Activated CD4-positive, alpha-beta memory T cell treated with anti-CD3 and anti-CD28 coated beads, Interleukin-2, amount 10 ng/mL, durations not matched to agents 7 days and 5 days (primary cell): ENCODE results near the gene SMPD2. TPM values are rescaled to one million over a fixed set of nuclear protein-coding genes. Genes with fewer than 3 reads are reported as not detected.

Source experiments
- CTCF ChIA-PET: fragments of 350-600 bp; sonication (Branson Sonifier 250); formaldehyde crosslinking; loops from one replicate; lab custom pipeline; 2021; ENCODE audit warnings: antibody characterized with exemption, inconsistent platforms; lab: Charles Lee
- POLR2A ChIA-PET: fragments of 350-600 bp; sonication (Branson Sonifier 250); formaldehyde crosslinking; loops from one replicate; lab custom pipeline; 2021; ENCODE audit warnings: antibody characterized with exemption; lab: Charles Lee
- DNase-seq: peaks from one replicate; pipeline ENCODE4 v3.0.0-alpha.2; 2020
- H3K27ac Mint-ChIP-seq: one replicate; pipeline ENCODE4 v1.8.0; 2021; ENCODE audit warnings: mild to moderate bottlenecking, mixed read lengths
- H3K27me3 Mint-ChIP-seq: one replicate; pipeline ENCODE4 v1.8.0; 2021; ENCODE audit warnings: mixed read lengths
- H3K36me3 Mint-ChIP-seq: one replicate; pipeline ENCODE4 v1.8.0; 2021; ENCODE audit warnings: low read depth, mixed read lengths
- H3K4me1 Mint-ChIP-seq: one replicate; pipeline ENCODE4 v1.8.0; 2021; ENCODE audit warnings: mixed read lengths
- H3K4me3 Mint-ChIP-seq: one replicate; pipeline ENCODE4 v1.8.0; 2021; ENCODE audit warnings: mild to moderate bottlenecking, mixed read lengths
- H3K9me3 Mint-ChIP-seq: one replicate; pipeline ENCODE4 v1.8.0; 2021; ENCODE audit warnings: mixed read lengths
- total RNA-seq, 2 experiments: library from RNA; stranded (reverse); gene quantifications; one replicate each; pipeline ENCODE4 v1.2.3, GENCODE V29; 2021

Gene SMPD2
- total RNA-seq, 2 experiments from 2014 or later: 15.9 to 16.9 TPM

DNA sequence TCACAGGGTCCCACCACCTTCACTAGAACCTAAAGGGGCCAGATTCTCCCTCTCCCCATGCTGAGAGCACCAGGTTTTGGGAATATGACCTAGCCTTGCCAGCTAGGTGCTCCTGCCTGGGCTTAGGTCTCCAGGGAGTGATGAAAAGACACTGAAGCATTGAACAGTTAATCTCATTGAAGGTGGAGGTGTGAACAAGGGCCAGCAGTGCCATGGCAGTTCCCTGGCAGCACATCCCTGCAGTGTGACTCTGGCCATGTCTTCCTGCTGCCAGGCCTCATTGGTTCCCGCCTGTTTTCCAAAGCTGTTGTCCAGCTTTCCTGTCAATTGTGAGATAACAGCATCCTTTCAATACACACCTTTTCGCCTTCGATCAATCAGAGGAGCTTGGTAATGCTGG lies 11.0 kb upstream of the SMPD2 start:
- H3K36me3 Mint-ChIP-seq: no peaks in the 10 kb centered on the region
- no peak overlapping the region for H3K27ac Mint-ChIP-seq
- peaks cover 9% of the 10 kb centered on the region for H3K27me3 Mint-ChIP-seq
- ChIA-PET POLR2A (no interaction called here), CTCF (no interaction called here)
- DNase-seq: no peak
- no peaks in the 10 kb centered on the region for H3K9me3 Mint-ChIP-seq
- no peak overlapping the region for H3K4me3 Mint-ChIP-seq
- H3K4me1 Mint-ChIP-seq: no peaks in the 10 kb centered on the region

DNA sequence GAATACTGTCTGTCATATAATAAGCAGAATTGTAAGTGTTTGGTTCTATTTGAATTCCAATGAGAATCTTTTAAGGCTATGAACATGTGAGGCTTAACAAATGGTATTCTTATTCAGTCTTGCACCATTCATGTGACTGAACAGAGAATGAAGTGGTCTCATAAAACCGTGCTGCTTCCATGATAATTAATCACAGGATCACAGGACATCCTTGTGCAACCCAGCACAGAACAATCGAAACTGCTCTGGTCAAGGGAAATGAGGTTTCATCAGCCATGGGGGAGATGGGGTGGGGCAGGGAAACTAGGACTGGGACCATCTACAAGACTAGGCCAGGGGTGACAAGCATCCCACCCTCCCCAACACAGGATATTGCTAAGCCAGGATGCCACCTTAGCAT lies 6.1 kb upstream of the SMPD2 start:
- H3K4me1 Mint-ChIP-seq: peaks cover under 1% of the 10 kb centered on the region
- no peak overlapping the region for H3K4me3 Mint-ChIP-seq
- H3K36me3 Mint-ChIP-seq: no peaks in the 10 kb centered on the region
- ChIA-PET POLR2A (interaction anchor here (1.2 kb wide), 1 partner anchor 51 kb away, joined by 3 read pairs; no protein-coding TSS in a partner anchor), CTCF (interaction anchor here (1.0 kb wide), 1 partner anchor 28 kb away, joined by 3 read pairs; no protein-coding TSS in a partner anchor)
- H3K27me3 Mint-ChIP-seq: peaks cover 6% of the 10 kb centered on the region
- H3K27ac Mint-ChIP-seq: no peak overlapping the region
- DNase-seq: no peak
- H3K9me3 Mint-ChIP-seq: no peaks in the 10 kb centered on the region

- peaks cover 8% of the 10 kb centered on the region for H3K27me3 Mint-ChIP-seq
- H3K4me3 Mint-ChIP-seq: no peak overlapping the region
- CTCF ChIA-PET: no interaction called here
- H3K36me3 Mint-ChIP-seq: no peaks in the 10 kb centered on the region
- no peaks in the 10 kb centered on the region for H3K9me3 Mint-ChIP-seq
- POLR2A ChIA-PET: interaction anchor here (2.2 kb wide), 1 partner anchor 53 kb away, joined by 7 read pairs; the partner anchor contains the start of gene CD164
- DNase-seq: no peak
- peaks cover 6% of the 10 kb centered on the region for H3K4me1 Mint-ChIP-seq
- H3K27ac Mint-ChIP-seq: no peak overlapping the region
Measured at GRCh38 chr6:109436041-109436440, 4.5 kb upstream of the SMPD2 start.

DNA sequence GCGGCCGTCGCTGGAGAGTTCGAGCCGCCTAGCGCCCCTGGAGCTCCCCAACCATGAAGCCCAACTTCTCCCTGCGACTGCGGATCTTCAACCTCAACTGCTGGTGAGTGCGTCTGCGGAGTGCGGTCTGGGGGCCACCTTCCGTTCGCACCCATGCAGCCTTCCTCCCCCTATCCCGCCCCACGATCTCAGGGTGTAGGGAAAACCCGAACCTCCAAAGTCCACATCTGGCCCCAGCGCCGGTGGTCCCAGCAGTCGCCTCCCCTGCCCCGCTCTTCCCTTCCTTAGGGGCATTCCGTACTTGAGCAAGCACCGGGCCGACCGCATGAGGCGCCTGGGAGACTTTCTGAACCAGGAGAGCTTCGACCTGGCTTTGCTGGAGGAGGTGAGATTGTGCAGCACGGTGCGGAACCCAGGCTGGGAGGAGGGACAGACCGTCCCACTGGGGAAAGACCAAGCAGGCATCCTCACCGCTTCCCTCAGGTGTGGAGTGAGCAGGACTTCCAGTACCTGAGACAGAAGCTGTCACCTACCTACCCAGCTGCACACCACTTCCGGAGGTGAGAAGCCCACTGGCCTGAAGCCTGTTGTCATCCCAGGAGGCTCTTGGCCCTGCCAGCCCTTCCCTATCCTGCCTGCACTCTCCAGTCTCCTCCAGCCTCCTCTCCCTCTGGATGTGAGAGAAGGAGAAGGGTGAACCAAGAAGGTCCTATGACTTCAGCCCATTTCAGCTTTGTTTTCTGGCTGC lies 719 bp downstream of the SMPD2 start:
- H3K4me3 Mint-ChIP-seq: peak overlapping the region; percentile 90
- H3K27me3 Mint-ChIP-seq: peaks cover 4% of the 10 kb centered on the region
- ChIA-PET POLR2A (interaction anchor here (0.7 to 11.5 kb wide), 12 partner anchors 14 to 347 kb away, joined by 3 to 243 read pairs (median 9); partner anchors contain the start of genes CD164, CEP57L1, MICAL1 and SESN1), CTCF (interaction anchor here (1.2 to 6.5 kb wide), 7 partner anchors 13 to 253 kb away, joined by 3 to 36 read pairs (median 5); partner anchors contain the start of genes CD164, MICAL1 and ZBTB24)
- H3K4me1 Mint-ChIP-seq: peaks cover 38% of the 10 kb centered on the region
- H3K27ac Mint-ChIP-seq: peak overlapping the region; percentile 75
- DNase-seq: peak; percentile 43
- peaks cover 39% of the 10 kb centered on the region for H3K36me3 Mint-ChIP-seq
- no peaks in the 10 kb centered on the region for H3K9me3 Mint-ChIP-seq

- peaks cover 44% of the 10 kb centered on the region for H3K36me3 Mint-ChIP-seq
- H3K9me3 Mint-ChIP-seq: no peaks in the 10 kb centered on the region
- CTCF ChIA-PET: interaction anchor here (0.8 to 6.5 kb wide), 3 partner anchors 12 to 254 kb away, joined by 3 to 36 read pairs (median 13); partner anchors contain the start of gene MICAL1
- H3K27me3 Mint-ChIP-seq: peaks cover 4% of the 10 kb centered on the region
- peak overlapping the region; percentile 13 for H3K4me3 Mint-ChIP-seq
- POLR2A ChIA-PET: interaction anchor here (1.3 to 11.5 kb wide), 11 partner anchors 13 to 348 kb away, joined by 3 to 243 read pairs (median 12); partner anchors contain the start of genes CD164, CEP57L1, MICAL1 and SESN1
- H3K27ac Mint-ChIP-seq: peak overlapping the region; percentile 34
- no peak for DNase-seq
- H3K4me1 Mint-ChIP-seq: peaks cover 42% of the 10 kb centered on the region
Measured at GRCh38 chr6:109442393-109442924, 1.9 kb downstream of the SMPD2 start.

DNA sequence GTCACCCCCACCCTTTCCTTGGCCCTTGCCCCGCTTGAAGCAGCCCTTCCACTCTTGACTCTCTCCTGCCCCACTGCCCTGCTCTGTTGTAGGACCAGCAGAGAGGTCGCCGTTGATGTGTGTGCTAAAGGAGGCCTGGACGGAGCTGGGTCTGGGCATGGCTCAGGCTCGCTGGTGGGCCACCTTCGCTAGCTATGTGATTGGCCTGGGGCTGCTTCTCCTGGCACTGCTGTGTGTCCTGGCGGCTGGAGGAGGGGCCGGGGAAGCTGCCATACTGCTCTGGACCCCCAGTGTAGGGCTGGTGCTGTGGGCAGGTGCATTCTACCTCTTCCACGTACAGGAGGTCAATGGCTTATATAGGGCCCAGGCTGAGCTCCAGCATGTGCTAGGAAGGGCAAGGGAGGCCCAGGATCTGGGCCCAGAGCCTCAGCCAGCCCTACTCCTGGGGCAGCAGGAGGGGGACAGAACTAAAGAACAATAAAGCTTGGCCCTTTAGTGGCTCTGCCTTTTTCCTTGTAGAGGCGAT lies 3.0 kb downstream of the SMPD2 start:
- ChIA-PET POLR2A (interaction anchor here (1.1 to 11.5 kb wide), 8 partner anchors 12 to 70 kb away, joined by 3 to 243 read pairs (median 12); partner anchors contain the start of genes CD164, MICAL1 and ZBTB24), CTCF (interaction anchor here (1.2 to 6.5 kb wide), 3 partner anchors 11 to 60 kb away, joined by 3 to 36 read pairs (median 3); partner anchors contain the start of gene MICAL1)
- Mint-ChIP-seq H3K4me1 (peaks cover 50% of the 10 kb centered on the region), H3K27ac (peak overlapping the region; percentile 31), H3K36me3 (peaks cover 49% of the 10 kb centered on the region), H3K27me3 (peaks cover 4% of the 10 kb centered on the region), H3K9me3 (no peaks in the 10 kb centered on the region), H3K4me3 (no peak overlapping the region)
- DNase-seq: no peak

- Mint-ChIP-seq H3K4me3 (no peak overlapping the region), H3K4me1 (peaks cover 63% of the 10 kb centered on the region), H3K27ac (no peak overlapping the region), H3K36me3 (peaks cover 61% of the 10 kb centered on the region), H3K27me3 (no peaks in the 10 kb centered on the region), H3K9me3 (no peaks in the 10 kb centered on the region)
- POLR2A ChIA-PET: interaction anchor here (0.8 to 11.5 kb wide), 3 partner anchors 10 to 62 kb away, joined by 4 to 243 read pairs (median 5); partner anchors contain the start of gene MICAL1
- DNase-seq: no peak
- CTCF ChIA-PET: interaction anchor here (6.5 kb wide), 1 partner anchor 9 kb away, joined by 36 read pairs; the partner anchor contains the start of gene MICAL1
Measured at GRCh38 chr6:109445382-109445781, 4.9 kb downstream of the SMPD2 start.

DNA sequence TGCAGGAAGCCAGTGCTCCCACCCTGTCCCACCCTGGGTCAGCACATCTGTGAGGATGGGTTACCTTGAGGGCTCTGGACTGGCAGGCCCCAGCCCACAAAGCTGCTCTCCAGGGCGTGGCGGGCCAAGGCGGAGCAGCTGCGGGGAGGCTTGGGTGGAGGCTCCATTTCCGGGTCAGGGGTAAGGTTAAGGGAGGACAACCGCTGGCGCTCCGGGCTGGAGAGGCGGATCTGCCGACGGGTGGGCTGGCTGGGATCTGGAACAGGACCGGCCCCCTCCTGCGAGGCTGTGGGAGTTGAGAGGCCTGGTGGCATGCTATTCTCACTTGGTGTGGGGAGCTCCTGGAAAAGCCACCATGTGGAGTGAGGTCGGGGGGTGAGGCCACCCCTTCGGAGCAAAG lies 5.5 kb downstream of the SMPD2 start:
- peaks cover 67% of the 10 kb centered on the region for H3K36me3 Mint-ChIP-seq
- CTCF ChIA-PET: interaction anchor here (1.2 to 1.4 kb wide), 2 partner anchors 63 to 258 kb away, joined by 3 read pairs; no protein-coding TSS in a partner anchor
- H3K4me3 Mint-ChIP-seq: no peak overlapping the region
- peaks cover 67% of the 10 kb centered on the region for H3K4me1 Mint-ChIP-seq
- no peak for DNase-seq
- H3K9me3 Mint-ChIP-seq: no peaks in the 10 kb centered on the region
- H3K27me3 Mint-ChIP-seq: no peaks in the 10 kb centered on the region
- POLR2A ChIA-PET: interaction anchor here (11.5 kb wide), 1 partner anchor 9 kb away, joined by 243 read pairs; the partner anchor contains the start of gene MICAL1
- H3K27ac Mint-ChIP-seq: peak overlapping the region; percentile 49

- ChIA-PET CTCF (interaction anchor here (1.2 to 1.4 kb wide), 2 partner anchors 64 to 259 kb away, joined by 3 read pairs; no protein-coding TSS in a partner anchor), POLR2A (interaction anchor here (11.5 kb wide), 1 partner anchor 8 kb away, joined by 243 read pairs; the partner anchor contains the start of gene MICAL1)
- peaks cover 64% of the 10 kb centered on the region for H3K4me1 Mint-ChIP-seq
- H3K9me3 Mint-ChIP-seq: no peaks in the 10 kb centered on the region
- peaks cover 69% of the 10 kb centered on the region for H3K36me3 Mint-ChIP-seq
- H3K4me3 Mint-ChIP-seq: no peak overlapping the region
- H3K27me3 Mint-ChIP-seq: no peaks in the 10 kb centered on the region
- DNase-seq: no peak
- H3K27ac Mint-ChIP-seq: peak overlapping the region; percentile 6
Measured at GRCh38 chr6:109446541-109446940, 6.0 kb downstream of the SMPD2 start.

- no peak for DNase-seq
- Mint-ChIP-seq H3K9me3 (no peaks in the 10 kb centered on the region), H3K4me3 (no peak overlapping the region), H3K27me3 (no peaks in the 10 kb centered on the region), H3K36me3 (peaks cover 69% of the 10 kb centered on the region), H3K27ac (no peak overlapping the region), H3K4me1 (peaks cover 64% of the 10 kb centered on the region)
- CTCF ChIA-PET: interaction anchor here (1.4 kb wide), 1 partner anchor 64 kb away, joined by 3 read pairs; no protein-coding TSS in a partner anchor
- POLR2A ChIA-PET: interaction anchor here (0.7 to 11.5 kb wide), 2 partner anchors 8 to 22 kb away, joined by 3 to 243 read pairs; partner anchors contain the start of gene MICAL1
Measured at GRCh38 chr6:109447087-109447486, 6.6 kb downstream of the SMPD2 start.

DNA sequence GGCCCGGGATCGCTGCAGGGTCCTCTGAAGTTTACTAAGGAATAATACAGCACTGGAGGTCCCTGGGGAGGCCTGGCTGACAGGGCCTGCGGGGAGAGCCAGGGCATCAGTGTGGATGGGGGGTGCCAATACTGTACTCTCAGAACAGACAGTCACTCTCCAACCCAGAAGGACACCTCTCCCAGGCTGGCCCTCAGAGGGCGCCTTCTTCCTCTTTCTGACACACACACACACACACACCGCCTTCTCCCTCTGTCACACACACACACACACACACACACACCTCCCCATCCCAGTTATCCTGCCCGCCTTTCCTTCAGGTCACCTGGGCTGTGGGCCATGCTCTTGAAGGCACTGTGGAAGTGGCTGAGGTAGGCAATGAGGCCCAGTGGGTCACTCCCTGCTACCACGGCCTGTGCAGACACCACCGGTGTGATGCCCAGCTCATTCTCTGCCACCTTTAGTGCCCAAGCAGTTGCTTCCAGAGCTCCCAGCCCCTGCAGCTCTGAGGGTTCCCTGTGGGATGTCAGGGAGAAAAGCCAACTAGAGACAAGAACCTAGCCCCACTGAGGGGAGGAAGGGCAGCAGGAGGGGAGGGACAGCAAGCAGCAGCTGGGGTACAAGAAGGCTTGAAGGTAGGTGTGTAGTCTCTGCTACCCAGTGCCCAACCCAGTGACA lies 7.5 kb downstream of the SMPD2 start:
- no peaks in the 10 kb centered on the region for H3K9me3 Mint-ChIP-seq
- peaks cover 65% of the 10 kb centered on the region for H3K36me3 Mint-ChIP-seq
- no peak overlapping the region for H3K4me3 Mint-ChIP-seq
- no peak for DNase-seq
- H3K27ac Mint-ChIP-seq: peak overlapping the region; percentile 34
- ChIA-PET CTCF (no interaction called here), POLR2A (interaction anchor here (0.7 to 13.3 kb wide), 6 partner anchors 5 to 65 kb away, joined by 3 to 243 read pairs (median 6); partner anchors contain the start of genes CD164, MICAL1, PPIL6 and SMPD2)
- peaks cover 62% of the 10 kb centered on the region for H3K4me1 Mint-ChIP-seq
- H3K27me3 Mint-ChIP-seq: no peaks in the 10 kb centered on the region
